IMR-90 (cell line): ENCODE data around the gene RNF186. TPM values are rescaled to one million over a fixed set of nuclear protein-coding genes. Genes with fewer than 3 reads are reported as not detected.

Experiments
- ATAC-seq: fragments of 200-7000 bp; cut with Tn5 transposase; 2 replicates; pipeline ENCODE4 v1.9.1; 2020; ENCODE audit warnings: low read depth, mild to moderate bottlenecking, moderate library complexity
- BruUV-seq: library from RNA; stranded (reverse); fragments of 400-500 nt; replicated peaks from 2 replicates; lab custom pipeline; 2021; lab: Mats Ljungman, UMichigan
- CTCF ChIA-PET: fragments of 300-600 bp; formaldehyde crosslinking; extraction: SDS; loops from one replicate; lab custom pipeline; 2021; ENCODE audit warnings: antibody characterized with exemption; lab: Yijun Ruan, JAX
- POLR2A ChIA-PET: fragments of 300-600 bp; sonication (Branson Sonifier 250); formaldehyde crosslinking; loops from one replicate; lab custom pipeline; 2022; ENCODE audit warnings: antibody characterized with exemption; ENCODE audit not compliant: unreplicated experiment; lab: Charles Lee
- DNase-seq: peaks from one replicate; pipeline ENCODE4 v3.0.0; 2013
- H2AFZ ChIP-seq: replicated peaks from 2 replicates; pipeline ENCODE3; 2013; ENCODE audit warnings: low read length, mild to moderate bottlenecking; ENCODE audit not compliant: poor library complexity
- H2AK5ac ChIP-seq: 2 replicates; pipeline ENCODE4 v1.6.1; 2013; ENCODE audit warnings: low read depth, low read length, inconsistent platforms
- H2AK9ac ChIP-seq: replicated peaks from 2 replicates; pipeline ENCODE3; 2013; ENCODE audit warnings: mild to moderate bottlenecking, low read depth, low read length, moderate library complexity; ENCODE audit not compliant: poor library complexity
- H2BK120ac ChIP-seq: 2 replicates; pipeline ENCODE4 v1.6.1; 2013; ENCODE audit warnings: low read depth, low read length, inconsistent platforms
- H2BK15ac ChIP-seq: 3 replicates; pipeline ENCODE4 v1.6.1; 2013; ENCODE audit warnings: low read depth, low read length, inconsistent platforms
- H2BK20ac ChIP-seq: 2 replicates; pipeline ENCODE4 v1.6.1; 2013; ENCODE audit warnings: low read depth, mild to moderate bottlenecking, inconsistent platforms, low read length, moderate library complexity
- H2BK5ac ChIP-seq: 2 replicates; pipeline ENCODE4 v1.6.1; 2013; ENCODE audit warnings: mild to moderate bottlenecking, low read depth, low read length, inconsistent platforms; ENCODE audit not compliant: poor library complexity, severe bottlenecking
- H3K14ac ChIP-seq: replicated peaks from 2 replicates; pipeline ENCODE4 v1.6.1; 2013; ENCODE audit warnings: low read depth, low read length, inconsistent platforms
- H3K18ac ChIP-seq: 2 replicates; pipeline ENCODE4 v1.6.1; 2013; ENCODE audit warnings: low read depth, low read length, control low read depth
- H3K23ac ChIP-seq: 2 replicates; pipeline ENCODE4 v1.6.1; 2013; ENCODE audit warnings: low read depth, low read length, inconsistent platforms
- H3K27ac ChIP-seq: 2 replicates; pipeline ENCODE4 v1.5.1; 2013; ENCODE audit warnings: mild to moderate bottlenecking, control low read depth, low read length; ENCODE audit not compliant: insufficient read depth
- H3K27me3 ChIP-seq: 2 replicates; pipeline ENCODE4 v1.6.1; 2013; ENCODE audit warnings: low read length; ENCODE audit not compliant: control insufficient read depth, insufficient read depth
- H3K36me3 ChIP-seq: 2 replicates; pipeline ENCODE4 v1.6.1; 2013; ENCODE audit warnings: low read length, mixed read lengths; ENCODE audit not compliant: control insufficient read depth, insufficient read depth
- H3K4ac ChIP-seq: 2 replicates; pipeline ENCODE4 v1.6.1; 2013; ENCODE audit warnings: low read depth, low read length, inconsistent platforms
- H3K4me1 ChIP-seq: 2 replicates; pipeline ENCODE4 v1.6.1; 2013; ENCODE audit warnings: low read length, mixed read lengths; ENCODE audit not compliant: control insufficient read depth, insufficient read depth
- H3K4me2 ChIP-seq: 2 replicates; pipeline ENCODE4 v1.6.1; 2013; ENCODE audit warnings: low read depth, mild to moderate bottlenecking, control low read depth, low read length, moderate library complexity
- H3K4me3 ChIP-seq: 2 replicates; pipeline ENCODE4 v1.5.1; 2013; ENCODE audit warnings: low read depth, mild to moderate bottlenecking, control low read depth, low read length, moderate library complexity; ENCODE audit not compliant: insufficient read depth
- H3K56ac ChIP-seq: 2 replicates; pipeline ENCODE4 v1.6.1; 2013; ENCODE audit warnings: low read length, inconsistent platforms; ENCODE audit not compliant: insufficient read depth; ENCODE audit errors: extremely low read depth
- H3K79me1 ChIP-seq, 2 experiments: 2 replicates each; pipeline ENCODE4 v1.6.1; 2013; ENCODE audit warnings: low read length in 2 of 2, inconsistent platforms in 1 of 2, low read depth in 1 of 2
- H3K9ac ChIP-seq: 2 replicates; pipeline ENCODE4 v1.6.1; 2013; ENCODE audit warnings: low read depth, low read length, control low read depth
- H3K9me1 ChIP-seq: 2 replicates; pipeline ENCODE4 v1.6.1; 2013; ENCODE audit warnings: low read length, inconsistent platforms; ENCODE audit not compliant: insufficient read depth
- H3K9me3 ChIP-seq: 2 replicates; pipeline ENCODE4 v1.6.1; 2013; ENCODE audit warnings: low read length; ENCODE audit not compliant: control insufficient read depth, insufficient read depth
- H4K20me1 ChIP-seq: 2 replicates; pipeline ENCODE4 v1.6.1; 2013; ENCODE audit warnings: low read length, inconsistent platforms; ENCODE audit not compliant: insufficient read depth
- H4K5ac ChIP-seq: 2 replicates; pipeline ENCODE4 v1.6.1; 2013; ENCODE audit warnings: mild to moderate bottlenecking, low read depth, low read length, control low read depth
- H4K8ac ChIP-seq, 2 experiments: 2 replicates each; pipeline ENCODE4 v1.6.1; 2013; ENCODE audit warnings: low read depth in 2 of 2, low read length in 2 of 2, control low read depth in 1 of 2, inconsistent platforms in 1 of 2
- H4K91ac ChIP-seq: 2 replicates; pipeline ENCODE4 v1.6.1; 2013; ENCODE audit warnings: low read depth, low read length, inconsistent platforms; ENCODE audit not compliant: insufficient read depth
- CEBPB ChIP-seq: IDR thresholded peaks from 2 replicates; pipeline ENCODE4 v1.6.1; 2012; ENCODE audit warnings: low read depth, low read length, improper control_type of control experiment
- CTCF ChIP-seq: conservative IDR thresholded peaks from 2 replicates; pipeline ENCODE4 v1.5.1; 2012; ENCODE audit warnings: mild to moderate bottlenecking, low read depth, low read length, improper control_type of control experiment
- MAFK ChIP-seq: IDR thresholded peaks from 2 replicates; pipeline ENCODE4 v1.6.1; 2012; ENCODE audit warnings: low read depth, low read length, improper control_type of control experiment
- MXI1 ChIP-seq: IDR thresholded peaks from 2 replicates; pipeline ENCODE4 v1.6.1; 2012; ENCODE audit warnings: low read depth, mild to moderate bottlenecking, low read length, moderate library complexity, borderline replicate concordance
- RFX5 ChIP-seq: IDR thresholded peaks from 2 replicates; pipeline ENCODE4 v1.8.0; 2012; ENCODE audit warnings: low read depth, mild to moderate bottlenecking, low read length, moderate library complexity
- WGBS, 2 experiments: methylation state at CpG; one replicate each; pipeline versions ENCODE4 v1.1.5 to v1.1.7; 2013; ENCODE audit warnings: missing lambda C conversion rate in 2 of 2; ENCODE audit not compliant: insufficient read length in 1 of 2; ENCODE audit errors: extremely low coverage in 2 of 2; 5-methylcytosine and 5-hydroxymethylcytosine counted together
- dilution Hi-C: fragments of 300-500 bp; cut with HindIII; formaldehyde crosslinking; loops from one replicate; pipeline ENCODE4 v1.14.3; 2018; ENCODE audit warnings: low sequenced_read_pairs; ENCODE audit not compliant: unreplicated experiment
- in situ Hi-C: fragments of 300-500 bp; cut with MboI; formaldehyde crosslinking; loops from 3 replicates; pipeline ENCODE4 v1.14.3; 2019; ENCODE audit warnings: low sequenced_read_pairs, inconsistent platforms, mixed read lengths
- intact Hi-C: fragments of 100-400 bp; cut with micrococcal nuclease; formaldehyde crosslinking; loops from 2 replicates; pipeline ENCODE4 v1.10.0; 2022
- polyA plus RNA-seq, 3 experiments: library from polyadenylated mRNA; depleted of rRNA; stranded (reverse); fragments of >200 nt; gene quantifications; 2 replicates each; pipeline ENCODE4 v1.2.3, GENCODE V29; 2012; ENCODE audit warnings: low replicate concordance in 1 of 3
- total RNA-seq: library from RNA; depleted of rRNA; stranded (reverse); fragments of >200 nt; gene quantifications from 2 replicates; pipeline ENCODE4 v1.2.3, GENCODE V29; 2012

RNF186 gene
- total and polyA plus RNA-seq, 2 of the 4 experiments (the other 2 are of a cell fraction) = not detected

DNA sequence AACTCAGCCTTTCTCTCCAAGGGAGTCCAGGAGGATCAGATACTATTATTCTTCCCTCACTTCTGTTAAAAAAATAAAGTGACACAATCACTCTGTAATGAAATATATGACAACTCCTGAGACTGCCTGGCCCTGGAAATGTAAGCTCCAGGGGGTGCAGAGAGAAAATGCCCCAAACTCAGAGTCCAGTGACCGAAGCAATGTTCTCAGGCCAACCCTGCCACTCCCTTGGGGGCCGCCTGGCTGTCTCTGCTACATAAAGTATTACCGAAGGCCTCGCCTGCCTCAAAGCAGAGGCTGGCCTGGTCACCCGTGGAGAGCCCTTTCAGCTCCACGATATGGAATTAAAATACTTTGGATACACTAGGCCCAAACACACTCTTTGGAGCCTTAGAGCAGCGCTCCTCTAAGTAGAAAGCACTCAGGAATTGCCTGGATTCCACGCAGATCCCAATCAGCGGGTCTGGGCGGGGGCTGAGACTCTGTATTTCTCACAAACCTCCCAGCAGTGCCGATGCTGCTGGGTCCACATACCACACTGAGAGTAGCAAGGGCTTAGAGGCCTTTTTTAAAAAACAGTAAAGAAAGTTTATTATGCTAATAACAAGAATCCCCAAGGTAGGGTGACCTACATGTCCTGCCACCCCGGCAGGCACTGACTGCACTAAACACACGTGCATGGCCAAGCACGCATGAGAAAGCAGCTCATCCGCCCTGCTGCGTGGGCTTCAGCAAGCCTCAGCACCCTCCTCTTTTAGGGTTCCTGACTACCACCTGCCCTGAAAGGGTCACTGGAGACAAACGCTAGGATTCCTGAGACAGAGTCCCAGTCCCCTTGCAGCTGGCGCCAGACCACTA lies 46.5 kb downstream of the RNF186 start:
- H4K5ac ChIP-seq = no peak overlapping the region
- dilution Hi-C loops (no loop called here), intact Hi-C loops (no loop called here), in situ Hi-C loops (no loop called here)
- H3K4ac ChIP-seq = no peak overlapping the region
- no peak overlapping the region for H2BK5ac ChIP-seq
- H2AK5ac ChIP-seq = no peak overlapping the region
- no peak for ATAC-seq
- H3K4me1 ChIP-seq = peaks cover 12% of the 10 kb centered on the region
- H3K27me3 ChIP-seq = no peaks in the 10 kb centered on the region
- H2BK20ac ChIP-seq = no peak overlapping the region
- BruUV-seq = no TSS peak
- peaks cover 21% of the 10 kb centered on the region for H3K9me1 ChIP-seq
- H2AK9ac ChIP-seq = no peak overlapping the region
- H3K9ac ChIP-seq = no peak overlapping the region
- no peak overlapping the region for H3K23ac ChIP-seq
- H2BK15ac ChIP-seq = no peak overlapping the region
- TF ChIP-seq RFX5 = no peak
- TF ChIP-seq CTCF = no peak
- no peak for TF ChIP-seq MAFK
- no peak for TF ChIP-seq CEBPB
- TF ChIP-seq MXI1 = no peak
- ChIA-PET POLR2A (no interaction called here), CTCF (no interaction called here)
- no peak for DNase-seq
- no peak overlapping the region for H2BK120ac ChIP-seq
- no peak overlapping the region for H3K4me3 ChIP-seq
- no peaks in the 10 kb centered on the region for H3K9me3 ChIP-seq
- no peak overlapping the region for H3K18ac ChIP-seq
- no peak overlapping the region for H3K27ac ChIP-seq
- H3K4me2 ChIP-seq = no peak overlapping the region
- WGBS, 2 experiments = 79% methylated on average over 11 of the region's 18 CpGs; no CpG with 5 or more reads in 1 of the 2 experiments
- H4K20me1 ChIP-seq = no peaks in the 10 kb centered on the region
- no peak overlapping the region for H3K56ac ChIP-seq
- no peak overlapping the region for H2AFZ ChIP-seq
- H3K36me3 ChIP-seq = peaks cover 10% of the 10 kb centered on the region; the same call in 1 of the 2 replicates
- no peak overlapping the region for H4K91ac ChIP-seq
- H3K79me1 ChIP-seq = peaks cover 0 to 11% of the 10 kb centered on the region in 2 experiments; a peak in 2 of 4 replicates
- no peak overlapping the region for H3K14ac ChIP-seq
- no peak overlapping the region for H4K8ac ChIP-seq
